GM12878 (cell line): ENCODE data around the gene DCC.

Source experiments
- CBX3 ChIP-seq: fragments of 200-600 bp; sonication (generic); IDR thresholded peaks from 2 replicates; pipeline ENCODE4 v1.6.1; 2016; ENCODE audit warnings: low read depth, borderline replicate concordance
- EZH2 ChIP-seq: IDR thresholded peaks from 2 replicates; pipeline ENCODE4 v1.6.1; 2012; ENCODE audit warnings: low read depth, mild to moderate bottlenecking, control low read depth, inconsistent platforms, low read length, borderline replicate concordance; ENCODE audit not compliant: control insufficient read depth
- LARP7 ChIP-seq: fragments of 450-650 bp; IDR thresholded peaks from 2 replicates; pipeline ENCODE4 v1.6.1; 2017; ENCODE audit warnings: mild to moderate bottlenecking
- NR2C2 ChIP-seq: IDR thresholded peaks from 2 replicates; pipeline ENCODE4 v1.6.1; 2011; ENCODE audit warnings: borderline replicate concordance, low read depth; ENCODE audit not compliant: control insufficient read depth, insufficient read length
- POLR2A ChIP-seq: IDR thresholded peaks from 2 replicates; pipeline ENCODE4 v1.6.1; 2011; ENCODE audit warnings: low read depth, mild to moderate bottlenecking, low read length
- POLR2AphosphoS5 ChIP-seq: IDR thresholded peaks from 2 replicates; pipeline ENCODE4 v1.6.1; 2011; ENCODE audit warnings: mild to moderate bottlenecking, low read length, inconsistent platforms
- SIN3A ChIP-seq: IDR thresholded peaks from 2 replicates; pipeline ENCODE4 v1.6.1; 2012; ENCODE audit warnings: low read depth, low read length, improper control_type of control experiment
- SUZ12 ChIP-seq: fragments of 200-600 bp; sonication (generic); IDR thresholded peaks from one replicate; pipeline ENCODE4 v1.6.1; 2018; ENCODE audit warnings: antibody characterized with exemption, mild to moderate bottlenecking; ENCODE audit not compliant: unreplicated experiment
- TF ChIP-seq, protein P1 (sequence below): IDR thresholded peaks from 2 replicates; pipeline ENCODE4 v1.6.1; 2012; ENCODE audit warnings: mild to moderate bottlenecking, low read depth, low read length
- TF ChIP-seq, protein P2 (sequence below), 3 experiments: IDR thresholded peaks in 2 of 3; conservative IDR thresholded peaks in 1 of 3; 2 replicates each; pipeline ENCODE4 v1.5.1; 2011; ENCODE audit warnings: low read depth in 3 of 3, low read length in 3 of 3, mild to moderate bottlenecking in 3 of 3, control low read depth in 2 of 3, moderate library complexity in 2 of 3, inconsistent platforms in 1 of 3, mixed read lengths in 1 of 3; ENCODE audit not compliant: control insufficient read depth in 2 of 3, insufficient read depth in 1 of 3; ENCODE audit errors: extremely low read depth in 1 of 3

DNA sequence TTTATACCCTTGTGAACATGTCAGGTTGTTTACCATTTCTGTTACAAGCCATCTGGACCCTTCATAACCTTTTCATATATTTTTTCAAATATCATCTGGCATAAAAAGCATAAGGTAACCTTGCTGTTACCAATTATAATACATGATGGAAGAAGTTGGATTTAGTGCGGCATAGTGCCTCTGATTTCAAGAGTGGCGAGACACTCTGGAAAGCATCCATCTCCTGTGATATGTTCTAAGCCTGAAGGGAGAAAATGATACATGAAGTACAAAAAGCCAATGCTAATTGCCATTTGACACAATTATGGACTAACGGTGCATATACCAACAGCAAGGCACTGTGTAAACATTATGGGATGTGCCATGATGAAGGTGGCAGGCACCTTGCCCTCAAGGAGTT lies 75.1 kb downstream of the DCC start:
- TF ChIP-seq, protein P1, sequence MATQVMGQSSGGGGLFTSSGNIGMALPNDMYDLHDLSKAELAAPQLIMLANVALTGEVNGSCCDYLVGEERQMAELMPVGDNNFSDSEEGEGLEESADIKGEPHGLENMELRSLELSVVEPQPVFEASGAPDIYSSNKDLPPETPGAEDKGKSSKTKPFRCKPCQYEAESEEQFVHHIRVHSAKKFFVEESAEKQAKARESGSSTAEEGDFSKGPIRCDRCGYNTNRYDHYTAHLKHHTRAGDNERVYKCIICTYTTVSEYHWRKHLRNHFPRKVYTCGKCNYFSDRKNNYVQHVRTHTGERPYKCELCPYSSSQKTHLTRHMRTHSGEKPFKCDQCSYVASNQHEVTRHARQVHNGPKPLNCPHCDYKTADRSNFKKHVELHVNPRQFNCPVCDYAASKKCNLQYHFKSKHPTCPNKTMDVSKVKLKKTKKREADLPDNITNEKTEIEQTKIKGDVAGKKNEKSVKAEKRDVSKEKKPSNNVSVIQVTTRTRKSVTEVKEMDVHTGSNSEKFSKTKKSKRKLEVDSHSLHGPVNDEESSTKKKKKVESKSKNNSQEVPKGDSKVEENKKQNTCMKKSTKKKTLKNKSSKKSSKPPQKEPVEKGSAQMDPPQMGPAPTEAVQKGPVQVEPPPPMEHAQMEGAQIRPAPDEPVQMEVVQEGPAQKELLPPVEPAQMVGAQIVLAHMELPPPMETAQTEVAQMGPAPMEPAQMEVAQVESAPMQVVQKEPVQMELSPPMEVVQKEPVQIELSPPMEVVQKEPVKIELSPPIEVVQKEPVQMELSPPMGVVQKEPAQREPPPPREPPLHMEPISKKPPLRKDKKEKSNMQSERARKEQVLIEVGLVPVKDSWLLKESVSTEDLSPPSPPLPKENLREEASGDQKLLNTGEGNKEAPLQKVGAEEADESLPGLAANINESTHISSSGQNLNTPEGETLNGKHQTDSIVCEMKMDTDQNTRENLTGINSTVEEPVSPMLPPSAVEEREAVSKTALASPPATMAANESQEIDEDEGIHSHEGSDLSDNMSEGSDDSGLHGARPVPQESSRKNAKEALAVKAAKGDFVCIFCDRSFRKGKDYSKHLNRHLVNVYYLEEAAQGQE: no peak
- TF ChIP-seq POLR2AphosphoS5 (no peak), POLR2A (no peak), EZH2 (no peak), NR2C2 (no peak), CBX3 (no peak), SUZ12 (no peak), LARP7 (no peak), SIN3A (no peak)
- TF ChIP-seq, protein P2, sequence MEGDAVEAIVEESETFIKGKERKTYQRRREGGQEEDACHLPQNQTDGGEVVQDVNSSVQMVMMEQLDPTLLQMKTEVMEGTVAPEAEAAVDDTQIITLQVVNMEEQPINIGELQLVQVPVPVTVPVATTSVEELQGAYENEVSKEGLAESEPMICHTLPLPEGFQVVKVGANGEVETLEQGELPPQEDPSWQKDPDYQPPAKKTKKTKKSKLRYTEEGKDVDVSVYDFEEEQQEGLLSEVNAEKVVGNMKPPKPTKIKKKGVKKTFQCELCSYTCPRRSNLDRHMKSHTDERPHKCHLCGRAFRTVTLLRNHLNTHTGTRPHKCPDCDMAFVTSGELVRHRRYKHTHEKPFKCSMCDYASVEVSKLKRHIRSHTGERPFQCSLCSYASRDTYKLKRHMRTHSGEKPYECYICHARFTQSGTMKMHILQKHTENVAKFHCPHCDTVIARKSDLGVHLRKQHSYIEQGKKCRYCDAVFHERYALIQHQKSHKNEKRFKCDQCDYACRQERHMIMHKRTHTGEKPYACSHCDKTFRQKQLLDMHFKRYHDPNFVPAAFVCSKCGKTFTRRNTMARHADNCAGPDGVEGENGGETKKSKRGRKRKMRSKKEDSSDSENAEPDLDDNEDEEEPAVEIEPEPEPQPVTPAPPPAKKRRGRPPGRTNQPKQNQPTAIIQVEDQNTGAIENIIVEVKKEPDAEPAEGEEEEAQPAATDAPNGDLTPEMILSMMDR (IDR thresholded peaks at IDR 0.05 in 2 of 3, conservative IDR thresholded peaks at IDR 0.05 in 1 of 3; ENCODE audit: control insufficient read depth in 2 of 3, extremely low read depth in 1 of 3, insufficient read depth in 1 of 3, low read depth in 3 of 3, low read length in 3 of 3): no peak
